ENCODE results near the gene UBE3C. TPM values are rescaled to one million over a fixed set of nuclear protein-coding genes. Genes with fewer than 3 reads are reported as not detected.

UBE3C gene
- total RNA-seq, 1 donor from 2014 or later = 65.3 TPM

GRCh38 chr7:157282141-157282801 is 143.5 kb downstream of the UBE3C start:
- Mint-ChIP-seq H3K4me3 (no peak overlapping the region), H3K4me1 (peaks cover 2% of the 10 kb centered on the region), H3K27ac (no peak overlapping the region), H3K36me3 (ENCODE audit: low read depth) (peaks cover 2% of the 10 kb centered on the region), H3K9me3 (peaks cover 5% of the 10 kb centered on the region), H3K27me3 (peaks cover 9% of the 10 kb centered on the region)
- intact Hi-C loops (cut with micrococcal nuclease) = no loop called here
- POLR2A ChIA-PET = no interaction called here
- TF ChIP-seq, protein P1, sequence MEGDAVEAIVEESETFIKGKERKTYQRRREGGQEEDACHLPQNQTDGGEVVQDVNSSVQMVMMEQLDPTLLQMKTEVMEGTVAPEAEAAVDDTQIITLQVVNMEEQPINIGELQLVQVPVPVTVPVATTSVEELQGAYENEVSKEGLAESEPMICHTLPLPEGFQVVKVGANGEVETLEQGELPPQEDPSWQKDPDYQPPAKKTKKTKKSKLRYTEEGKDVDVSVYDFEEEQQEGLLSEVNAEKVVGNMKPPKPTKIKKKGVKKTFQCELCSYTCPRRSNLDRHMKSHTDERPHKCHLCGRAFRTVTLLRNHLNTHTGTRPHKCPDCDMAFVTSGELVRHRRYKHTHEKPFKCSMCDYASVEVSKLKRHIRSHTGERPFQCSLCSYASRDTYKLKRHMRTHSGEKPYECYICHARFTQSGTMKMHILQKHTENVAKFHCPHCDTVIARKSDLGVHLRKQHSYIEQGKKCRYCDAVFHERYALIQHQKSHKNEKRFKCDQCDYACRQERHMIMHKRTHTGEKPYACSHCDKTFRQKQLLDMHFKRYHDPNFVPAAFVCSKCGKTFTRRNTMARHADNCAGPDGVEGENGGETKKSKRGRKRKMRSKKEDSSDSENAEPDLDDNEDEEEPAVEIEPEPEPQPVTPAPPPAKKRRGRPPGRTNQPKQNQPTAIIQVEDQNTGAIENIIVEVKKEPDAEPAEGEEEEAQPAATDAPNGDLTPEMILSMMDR (IDR thresholded peaks at IDR 0.05) = no peak
- no peak for ATAC-seq (ENCODE audit: low read depth)
- CTCF ChIA-PET = no interaction called here
- no peak for DNase-seq

GRCh38 chr7:157284229-157285014 is 145.7 kb downstream of the UBE3C start:
- Mint-ChIP-seq H3K9me3 (peaks cover 5% of the 10 kb centered on the region), H3K27me3 (peaks cover 8% of the 10 kb centered on the region), H3K36me3 (ENCODE audit: low read depth) (peaks cover 2% of the 10 kb centered on the region), H3K27ac (no peak overlapping the region), H3K4me1 (no peaks in the 10 kb centered on the region), H3K4me3 (no peak overlapping the region)
- TF ChIP-seq, protein P1 (IDR thresholded peaks at IDR 0.05) = no peak
- intact Hi-C loops (cut with micrococcal nuclease) = no loop called here
- ChIA-PET CTCF (no interaction called here), POLR2A (no interaction called here)
- no peak for DNase-seq
- ATAC-seq (ENCODE audit: low read depth) = no peak

DNA sequence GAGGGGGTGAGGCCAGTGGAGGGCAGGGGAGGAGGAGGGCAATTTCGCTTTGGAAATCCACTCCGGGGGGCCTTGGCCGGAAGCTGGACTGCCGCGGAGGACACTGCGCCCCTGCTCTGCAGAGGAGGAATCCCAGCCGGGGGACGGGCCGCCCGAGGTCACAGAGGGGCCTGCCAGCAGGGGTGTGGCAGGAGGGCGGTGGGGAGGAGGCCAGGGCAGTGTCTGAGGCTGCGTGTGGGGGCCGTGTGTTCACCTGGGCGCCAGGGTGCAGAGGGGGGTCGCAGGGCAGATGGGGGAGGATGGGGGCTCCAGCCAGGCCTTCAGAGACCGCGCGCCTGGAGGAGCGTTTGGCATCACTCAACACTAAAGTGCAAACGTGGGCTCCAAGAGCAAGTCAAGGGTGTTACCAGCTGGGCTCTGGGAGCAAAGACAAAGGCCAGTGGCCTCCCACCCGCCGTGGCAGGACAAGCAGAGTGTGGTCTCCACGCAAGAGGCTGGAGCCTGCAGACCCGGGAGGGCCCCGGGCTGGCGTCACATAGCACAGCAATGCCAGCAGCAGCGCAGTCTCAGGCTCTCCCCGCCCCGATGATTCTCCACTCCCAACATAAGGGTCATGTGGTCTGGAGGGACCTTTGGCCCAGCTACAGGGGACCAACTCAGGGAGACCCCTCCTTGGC is 152.8 kb downstream of the UBE3C start:
- no peaks in the 10 kb centered on the region for H3K36me3 Mint-ChIP-seq (ENCODE audit: low read depth)
- H3K4me3 Mint-ChIP-seq = no peak overlapping the region
- TF ChIP-seq, protein P1 (IDR thresholded peaks at IDR 0.05) = no peak
- intact Hi-C loops (cut with micrococcal nuclease) = no loop called here
- DNase-seq = no peak
- peaks cover 3% of the 10 kb centered on the region for H3K27me3 Mint-ChIP-seq
- ATAC-seq (ENCODE audit: low read depth) = no peak
- no peaks in the 10 kb centered on the region for H3K4me1 Mint-ChIP-seq
- CTCF ChIA-PET = no interaction called here
- POLR2A ChIA-PET = no interaction called here
- H3K27ac Mint-ChIP-seq = no peak overlapping the region
- H3K9me3 Mint-ChIP-seq = no peaks in the 10 kb centered on the region

DNA sequence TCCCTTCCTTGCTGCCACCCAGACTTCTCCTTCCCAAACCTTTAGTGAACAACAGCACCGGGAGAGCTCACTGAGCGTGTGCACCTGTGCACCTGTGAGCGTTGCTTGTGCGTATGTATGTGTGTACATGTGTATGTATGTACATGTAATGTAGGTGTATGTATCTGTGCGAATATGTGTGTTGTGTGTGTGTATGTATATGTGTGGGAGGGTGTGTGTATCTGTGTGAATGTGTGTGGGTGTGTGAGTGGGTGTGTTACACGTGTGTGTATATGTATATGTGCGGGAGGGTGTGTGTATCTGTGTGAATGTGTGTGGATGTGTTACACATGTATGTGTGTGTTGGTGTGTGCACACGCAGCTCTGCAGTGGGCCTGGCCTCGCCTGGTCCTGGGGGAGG is 153.5 kb downstream of the UBE3C start:
- Mint-ChIP-seq H3K27ac (no peak overlapping the region), H3K27me3 (peaks cover 3% of the 10 kb centered on the region), H3K4me1 (no peaks in the 10 kb centered on the region), H3K4me3 (no peak overlapping the region), H3K9me3 (no peaks in the 10 kb centered on the region), H3K36me3 (ENCODE audit: low read depth) (no peaks in the 10 kb centered on the region)
- ATAC-seq (ENCODE audit: low read depth) = no peak
- TF ChIP-seq, protein P1 (IDR thresholded peaks at IDR 0.05) = no peak
- intact Hi-C loops (cut with micrococcal nuclease) = no loop called here
- ChIA-PET POLR2A (no interaction called here), CTCF (no interaction called here)
- no peak for DNase-seq

GRCh38 chr7:157292770-157293412 is 154.2 kb downstream of the UBE3C start:
- intact Hi-C loops (cut with micrococcal nuclease) = no loop called here
- H3K4me3 Mint-ChIP-seq = no peak overlapping the region
- CTCF ChIA-PET = no interaction called here

More at GRCh38 chr7:157292770-157293412, 154.2 kb downstream of the UBE3C start:
- H3K27ac Mint-ChIP-seq = no peak overlapping the region
- no peaks in the 10 kb centered on the region for H3K4me1 Mint-ChIP-seq
- POLR2A ChIA-PET = no interaction called here
- ATAC-seq (ENCODE audit: low read depth) = no peak
- no peak for DNase-seq
- TF ChIP-seq, protein P1 (IDR thresholded peaks at IDR 0.05) = no peak
- no peaks in the 10 kb centered on the region for H3K36me3 Mint-ChIP-seq (ENCODE audit: low read depth)
- H3K27me3 Mint-ChIP-seq = peaks cover 3% of the 10 kb centered on the region
- no peaks in the 10 kb centered on the region for H3K9me3 Mint-ChIP-seq

Data from activated B cell treated with CpG ODN at 0.5 μM for 24 hours (primary cell).